Fibroblast of lung (primary cell): Measurements from ENCODE around the gene RNF41.

Source experiments
- CTCF ChIP-seq, 2 donors: IDR thresholded peaks in 1 of 2; conservative IDR thresholded peaks in 1 of 2; 1 replicate in 1 of 2; 2 replicates in 1 of 2; pipeline ENCODE4 v1.5.1; 2011 to 2012; ENCODE audit warnings: low read length in 2 of 2, control low read depth in 1 of 2, inconsistent platforms in 1 of 2, low read depth in 1 of 2, mild to moderate bottlenecking in 1 of 2
- EZH2 ChIP-seq: IDR thresholded peaks from 2 replicates; pipeline ENCODE4 v1.5.1; 2012; ENCODE audit warnings: low read length, control low read depth, mild to moderate bottlenecking; ENCODE audit errors: missing control alignments

GRCh38 chr12:56229916-56230431, 8.3 kb upstream of the RNF41 start, which contains the start of gene SLC39A5:
- TF ChIP-seq CTCF (conservative IDR thresholded peaks at IDR 0.05 in 1 of 2, IDR thresholded peaks at IDR 0.05 in 1 of 2; ENCODE audit: low read depth in 1 of 2, low read length in 2 of 2), result no peak
- no peak for TF ChIP-seq EZH2
